ENCODE data around the gene NR2F1. TPM values are rescaled to one million over a fixed set of nuclear protein-coding genes. Genes with fewer than 3 reads are reported as not detected.

NR2F1 gene
- total RNA-seq, 1 experiment from 2014 or later: not detected

- H4K8ac ChIP-seq (replicated peaks; ENCODE audit: insufficient read length, low read depth, low read length): no peak overlapping the region
- no peak overlapping the region for H2AFZ ChIP-seq (ENCODE audit: low read length)
- no peak for TF ChIP-seq CTCF (conservative IDR thresholded peaks at IDR 0.05)
- H3K9me3 Mint-ChIP-seq: peaks cover 4 to 5% of the 10 kb centered on the region in 2 experiments; a peak in 4 of 5 replicates
- H3K4ac ChIP-seq (ENCODE audit: low read depth, low read length): no peak overlapping the region
- H3T11ph ChIP-seq (ENCODE audit: low read length): no peak overlapping the region
- H4K91ac ChIP-seq (ENCODE audit: insufficient read length, low read depth, low read length): no peak overlapping the region
- no peak overlapping the region for H3K23ac ChIP-seq (ENCODE audit: insufficient read length, low read depth, low read length)
- H3K27ac ChIP-seq (ENCODE audit: insufficient read length, low read depth, low read length): no peak overlapping the region
- no peak overlapping the region for H3K18ac ChIP-seq (ENCODE audit: insufficient read length, low read depth, low read length)
- H4K20me1 ChIP-seq (ENCODE audit: control insufficient read depth, insufficient read depth, insufficient read length): no peaks in the 10 kb centered on the region
- H3K56ac ChIP-seq (ENCODE audit: insufficient read length, low read depth, low read length): no peak overlapping the region
- H3K79me1 ChIP-seq (ENCODE audit: insufficient read depth, low read depth, low read length, poor library complexity, severe bottlenecking): no peaks in the 10 kb centered on the region
- no peaks in the 10 kb centered on the region for H3K4me1 ChIP-seq (ENCODE audit: insufficient read depth, low read length)
- H3K14ac ChIP-seq (ENCODE audit: insufficient read depth, low read length): no peak overlapping the region
- H3K27me3 Mint-ChIP-seq (ENCODE audit: low read depth): no peaks in the 10 kb centered on the region
- peaks cover 7% of the 10 kb centered on the region for H3K23me2 ChIP-seq (ENCODE audit: insufficient read length, low read depth, low read length, poor library complexity, severe bottlenecking)
- no peak overlapping the region for H2BK12ac ChIP-seq (ENCODE audit: insufficient read length, low read depth, low read length)
- H3K9me3 ChIP-seq (ENCODE audit: control insufficient read depth, low read depth, low read length): no peaks in the 10 kb centered on the region
- no peak overlapping the region for H2BK5ac ChIP-seq (ENCODE audit: insufficient read length, low read length)
- H2BK20ac ChIP-seq (ENCODE audit: low read depth, low read length, poor library complexity, severe bottlenecking): no peak overlapping the region
- H3K27ac Mint-ChIP-seq: no peak overlapping the region
- no peaks in the 10 kb centered on the region for H3K79me2 ChIP-seq (ENCODE audit: insufficient read depth, low read length)
- H2AK5ac ChIP-seq (ENCODE audit: insufficient read length, low read length): no peak overlapping the region
- no peak overlapping the region for H3K9ac ChIP-seq (ENCODE audit: extremely low read depth, insufficient read length, low read length)
- no peak overlapping the region for H2BK120ac ChIP-seq (ENCODE audit: low read depth, low read length, poor library complexity, severe bottlenecking)
- H3K4me1 Mint-ChIP-seq: peaks cover 20 to 49% of the 10 kb centered on the region in 2 experiments
- H4K5ac ChIP-seq (ENCODE audit: insufficient read length, low read depth, low read length): no peak overlapping the region
- H3K27me3 ChIP-seq (ENCODE audit: insufficient read depth, low read length): peaks cover 96% of the 10 kb centered on the region
- no peaks in the 10 kb centered on the region; a peak in 2 of 7 replicates for H3K36me3 Mint-ChIP-seq (ENCODE audit: insufficient read depth in 1 of 3, low read depth in 3 of 3)
- no CpG with 5 or more reads among the region's 5 CpGs for WGBS (ENCODE audit: extremely low coverage, insufficient read length, low lambda C conversion rate)
- H3K4me3 Mint-ChIP-seq: no peak overlapping the region
- H3K4me2 ChIP-seq (ENCODE audit: insufficient read depth, insufficient read length, low read length): no peak overlapping the region
- H2BK15ac ChIP-seq (ENCODE audit: low read depth, low read length): no peak overlapping the region
- DNase-seq: no peak
These were observed 16.0 kb downstream of the NR2F1 start for GRCh38 chr5:93599001-93599379.
